ENCODE data around the gene TP53I13.
A peak's percentile ranks its signal among the peaks of the same experiment; 100 is the strongest.

TP53I13 gene

DNA sequence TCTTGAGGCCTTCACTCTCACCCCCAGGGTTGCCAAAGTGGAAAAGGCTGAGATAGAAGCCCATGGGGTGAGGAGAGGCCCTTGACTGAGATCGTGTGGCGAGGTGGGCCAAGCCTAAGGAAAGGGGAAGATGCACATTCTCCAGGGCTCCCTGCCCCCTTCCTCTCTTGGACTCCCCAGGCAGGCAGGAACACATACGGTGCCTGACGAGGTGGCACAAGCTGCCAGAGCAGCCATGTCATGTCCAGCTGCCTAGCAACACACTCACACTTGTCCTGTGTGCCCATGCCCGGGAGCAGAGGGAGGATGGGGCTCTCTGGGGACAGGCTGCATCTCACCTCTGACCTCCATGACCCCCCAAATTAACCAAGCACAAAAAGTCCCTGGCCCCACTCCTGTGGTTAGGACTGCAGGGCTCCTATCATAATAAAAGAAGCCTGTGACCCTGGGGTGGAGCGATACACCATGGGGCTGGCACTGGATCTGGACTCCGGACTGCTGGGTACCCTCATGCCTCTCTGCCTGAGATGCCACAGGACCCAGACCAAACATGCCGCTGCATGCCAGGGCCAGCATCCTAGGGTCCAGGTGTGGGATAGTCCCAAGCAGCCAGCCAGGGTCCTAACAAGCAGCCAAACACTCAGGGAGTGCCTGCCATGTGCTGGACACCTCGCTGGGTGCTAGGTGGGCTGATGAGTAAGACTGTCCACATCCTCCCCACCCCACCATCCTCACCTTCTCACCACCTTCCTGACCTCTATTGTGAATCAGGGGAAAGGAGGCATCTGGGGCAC, 18.4 kb downstream of the TP53I13 start:
- TF ChIP-seq, protein P1, sequence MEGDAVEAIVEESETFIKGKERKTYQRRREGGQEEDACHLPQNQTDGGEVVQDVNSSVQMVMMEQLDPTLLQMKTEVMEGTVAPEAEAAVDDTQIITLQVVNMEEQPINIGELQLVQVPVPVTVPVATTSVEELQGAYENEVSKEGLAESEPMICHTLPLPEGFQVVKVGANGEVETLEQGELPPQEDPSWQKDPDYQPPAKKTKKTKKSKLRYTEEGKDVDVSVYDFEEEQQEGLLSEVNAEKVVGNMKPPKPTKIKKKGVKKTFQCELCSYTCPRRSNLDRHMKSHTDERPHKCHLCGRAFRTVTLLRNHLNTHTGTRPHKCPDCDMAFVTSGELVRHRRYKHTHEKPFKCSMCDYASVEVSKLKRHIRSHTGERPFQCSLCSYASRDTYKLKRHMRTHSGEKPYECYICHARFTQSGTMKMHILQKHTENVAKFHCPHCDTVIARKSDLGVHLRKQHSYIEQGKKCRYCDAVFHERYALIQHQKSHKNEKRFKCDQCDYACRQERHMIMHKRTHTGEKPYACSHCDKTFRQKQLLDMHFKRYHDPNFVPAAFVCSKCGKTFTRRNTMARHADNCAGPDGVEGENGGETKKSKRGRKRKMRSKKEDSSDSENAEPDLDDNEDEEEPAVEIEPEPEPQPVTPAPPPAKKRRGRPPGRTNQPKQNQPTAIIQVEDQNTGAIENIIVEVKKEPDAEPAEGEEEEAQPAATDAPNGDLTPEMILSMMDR (conservative IDR thresholded peaks at IDR 0.05; ENCODE audit: control insufficient read depth, insufficient read depth, low read depth, low read length) = no peak
- H3K4me3 ChIP-seq (ENCODE audit: control insufficient read depth, low read depth, low read length) = no peak overlapping the region
- no peak for DNase-seq (ENCODE audit: low read depth)

DNA sequence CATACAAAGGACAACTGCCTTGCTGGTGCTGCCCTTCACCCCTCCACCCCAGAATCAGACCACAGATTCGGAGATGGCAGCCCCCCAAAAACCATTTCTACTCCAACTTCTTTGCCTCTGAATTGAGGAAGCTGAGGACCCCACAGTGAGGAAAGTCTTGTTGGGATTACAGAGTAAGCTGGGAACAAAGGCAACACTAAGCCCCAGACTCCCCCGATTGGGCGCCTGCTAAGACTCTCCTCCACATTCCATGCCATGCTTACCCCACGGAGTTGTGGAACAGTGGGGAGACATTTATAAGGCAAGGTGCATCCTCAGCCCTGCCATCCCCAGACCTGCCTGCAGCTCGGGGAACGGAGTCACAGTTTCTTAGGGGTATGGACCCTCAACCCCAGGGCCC, 19.1 kb downstream of the TP53I13 start:
- DNase-seq (ENCODE audit: low read depth) = no peak
- TF ChIP-seq, protein P1 (conservative IDR thresholded peaks at IDR 0.05; ENCODE audit: control insufficient read depth, insufficient read depth, low read depth, low read length) = no peak

DNA sequence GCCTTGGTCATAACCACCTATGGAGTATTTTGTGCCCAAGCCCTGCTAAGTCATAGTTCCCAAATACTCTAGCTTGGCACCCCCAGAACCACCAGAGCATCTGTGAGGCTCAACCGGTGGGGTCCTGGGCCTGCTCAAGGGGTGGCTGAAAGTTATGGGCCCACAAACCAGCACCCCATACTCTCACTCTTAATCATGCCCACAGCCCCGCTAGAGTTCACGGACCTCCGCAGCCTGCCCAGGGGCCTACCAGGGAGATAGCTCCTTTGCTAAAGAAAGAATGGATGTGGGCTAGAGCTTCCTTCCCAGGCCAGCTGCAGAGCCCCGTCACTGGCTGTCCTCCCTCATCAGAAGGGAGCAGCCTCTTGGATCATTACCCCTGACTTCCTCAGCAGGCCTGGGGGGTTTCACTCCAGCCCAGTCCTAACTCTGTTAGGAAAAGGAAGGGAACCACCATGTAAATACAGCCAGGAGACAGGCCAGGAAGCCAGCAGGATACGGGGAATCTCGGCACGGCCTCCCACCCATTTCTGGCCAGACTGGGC, 19.6 kb downstream of the TP53I13 start:
- TF ChIP-seq, protein P1 (conservative IDR thresholded peaks at IDR 0.05; ENCODE audit: control insufficient read depth, insufficient read depth, low read depth, low read length) = no peak
- no peak for DNase-seq (ENCODE audit: low read depth)

More for the DNA sequence above, 19.1 kb downstream of the TP53I13 start:
- H3K4me3 ChIP-seq (ENCODE audit: control insufficient read depth, low read depth, low read length) = peak overlapping the region; percentile 75

DNA sequence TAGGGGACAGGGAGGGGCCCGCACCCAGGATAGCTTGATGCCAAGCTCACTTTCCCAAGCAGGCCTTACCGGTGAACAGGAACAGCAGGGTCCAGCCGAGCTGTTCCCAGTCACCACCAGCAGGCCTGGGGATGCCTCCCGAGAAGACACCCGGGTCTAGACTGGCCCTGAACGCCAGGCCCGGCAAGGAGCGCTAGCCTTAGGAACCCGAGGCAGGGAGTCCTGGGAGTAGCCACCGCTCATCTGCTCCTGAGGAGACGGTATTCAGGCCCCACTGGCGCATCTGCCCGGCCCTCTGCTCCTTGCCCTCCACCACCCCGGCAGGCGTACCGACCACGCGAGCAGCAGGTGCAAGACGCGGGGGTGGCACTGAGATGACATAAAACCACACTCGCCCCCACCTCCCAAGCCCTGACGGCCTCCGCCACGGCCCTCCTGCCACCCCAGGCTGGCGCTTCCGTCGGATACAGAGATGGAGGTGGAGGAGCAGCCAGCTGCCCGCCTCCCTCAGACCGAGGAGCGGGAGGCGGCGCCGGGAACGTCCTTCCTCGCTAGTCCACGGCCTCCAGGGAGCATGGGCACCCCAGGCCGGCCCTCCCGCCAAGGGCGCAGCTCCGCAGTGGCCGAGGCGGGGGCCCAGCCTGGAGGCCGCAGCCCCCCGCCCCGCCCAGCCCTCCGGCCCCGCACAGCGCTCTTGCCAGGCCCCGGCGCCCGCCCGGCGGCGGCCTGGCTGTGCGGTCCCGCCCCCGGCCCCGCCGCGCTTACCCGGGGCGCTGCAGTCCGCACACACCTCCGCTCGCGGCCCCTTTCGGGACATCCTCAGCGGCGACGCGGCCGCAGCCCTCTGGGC, 20.3 kb downstream of the TP53I13 start:
- no peak for DNase-seq (ENCODE audit: low read depth)

More for the DNA sequence above, 19.6 kb downstream of the TP53I13 start:
- peak overlapping the region; percentile 75 for H3K4me3 ChIP-seq (ENCODE audit: control insufficient read depth, low read depth, low read length)

DNA sequence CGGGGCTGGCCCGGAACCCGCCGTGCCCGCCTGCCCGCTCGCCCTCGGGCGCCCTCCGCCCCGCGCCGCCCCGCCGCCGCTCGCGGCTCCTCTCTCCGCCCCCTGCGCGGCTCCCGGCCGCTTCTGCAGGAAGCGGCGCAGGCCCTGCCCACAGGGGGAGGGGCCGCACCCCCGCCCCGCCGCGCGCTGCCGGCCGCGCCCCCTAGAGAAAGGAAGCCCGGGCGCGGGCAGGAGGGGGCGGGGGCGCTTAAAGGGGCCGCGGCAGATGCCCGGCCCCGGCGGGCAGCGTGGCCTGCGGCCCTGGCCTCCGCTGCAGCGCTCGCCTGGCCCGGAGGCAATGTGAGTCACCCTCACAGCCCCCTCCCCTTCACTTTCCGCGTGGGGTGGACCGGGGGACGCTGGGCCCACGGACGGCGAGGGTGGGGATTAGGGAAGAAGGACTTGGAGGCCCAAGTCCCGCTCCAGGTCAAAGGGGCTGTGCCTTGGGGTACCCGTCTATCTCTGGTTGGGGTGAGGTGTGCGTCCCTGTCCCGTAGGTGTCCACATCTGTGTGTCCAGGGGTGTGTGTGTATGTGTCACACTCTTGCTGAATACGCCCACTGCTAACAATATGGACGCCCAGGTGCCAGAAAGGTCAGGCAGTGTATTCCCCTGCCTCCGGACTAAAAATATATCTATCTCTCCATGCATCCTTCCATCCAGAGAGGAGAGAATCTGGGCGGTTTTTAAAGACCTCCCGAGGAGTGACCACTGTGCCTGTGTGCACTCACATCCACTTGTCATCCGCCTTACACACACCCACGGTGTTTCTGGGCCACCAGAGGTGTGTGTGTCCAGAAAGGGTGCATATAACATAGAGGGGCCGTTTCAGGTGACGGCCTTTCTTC, 21.3 kb downstream of the TP53I13 start, which contains the start of gene GIT1:
Gene GIT1 (minus strand): TSS at position 125 of the 887 bp plus-strand sequence. CDS start 270 bp downstream, outside the sequence.
- DNase-seq (ENCODE audit: low read depth) = peak; percentile 68
- TF ChIP-seq, protein P1 (conservative IDR thresholded peaks at IDR 0.05; ENCODE audit: control insufficient read depth, insufficient read depth, low read depth, low read length) = no peak
- peak within 1 kb of the TSS; percentile 75 for H3K4me3 ChIP-seq (ENCODE audit: control insufficient read depth, low read depth, low read length)

More for the DNA sequence above, 20.3 kb downstream of the TP53I13 start:
- TF ChIP-seq, protein P1 (conservative IDR thresholded peaks at IDR 0.05; ENCODE audit: control insufficient read depth, insufficient read depth, low read depth, low read length) = no peak
- H3K4me3 ChIP-seq (ENCODE audit: control insufficient read depth, low read depth, low read length) = peak overlapping the region; percentile 75

Measured in fibroblast of mammary gland (primary cell).